ENCODE data around the gene PLSCR3. TPM values are rescaled to one million over a fixed set of nuclear protein-coding genes. Genes with fewer than 3 reads are reported as not detected.

The PLSCR3 gene
- total RNA-seq, 1 experiment from 2014 or later = 43.8 TPM

- TF ChIP-seq, protein P1, sequence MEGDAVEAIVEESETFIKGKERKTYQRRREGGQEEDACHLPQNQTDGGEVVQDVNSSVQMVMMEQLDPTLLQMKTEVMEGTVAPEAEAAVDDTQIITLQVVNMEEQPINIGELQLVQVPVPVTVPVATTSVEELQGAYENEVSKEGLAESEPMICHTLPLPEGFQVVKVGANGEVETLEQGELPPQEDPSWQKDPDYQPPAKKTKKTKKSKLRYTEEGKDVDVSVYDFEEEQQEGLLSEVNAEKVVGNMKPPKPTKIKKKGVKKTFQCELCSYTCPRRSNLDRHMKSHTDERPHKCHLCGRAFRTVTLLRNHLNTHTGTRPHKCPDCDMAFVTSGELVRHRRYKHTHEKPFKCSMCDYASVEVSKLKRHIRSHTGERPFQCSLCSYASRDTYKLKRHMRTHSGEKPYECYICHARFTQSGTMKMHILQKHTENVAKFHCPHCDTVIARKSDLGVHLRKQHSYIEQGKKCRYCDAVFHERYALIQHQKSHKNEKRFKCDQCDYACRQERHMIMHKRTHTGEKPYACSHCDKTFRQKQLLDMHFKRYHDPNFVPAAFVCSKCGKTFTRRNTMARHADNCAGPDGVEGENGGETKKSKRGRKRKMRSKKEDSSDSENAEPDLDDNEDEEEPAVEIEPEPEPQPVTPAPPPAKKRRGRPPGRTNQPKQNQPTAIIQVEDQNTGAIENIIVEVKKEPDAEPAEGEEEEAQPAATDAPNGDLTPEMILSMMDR (IDR thresholded peaks at IDR 0.05 in 2 of 3, conservative IDR thresholded peaks at IDR 0.05 in 1 of 3; ENCODE audit: borderline replicate concordance in 1 of 3, insufficient read depth in 1 of 3, low read depth in 2 of 3, low read length in 2 of 3) = no peak
- no peak overlapping the region for H3K9ac ChIP-seq (ENCODE audit: low read length)
- peaks cover 0 to 3% of the 10 kb centered on the region in 2 experiments; a peak in 1 of 4 replicates for H3K36me3 ChIP-seq (ENCODE audit: control insufficient read depth in 1 of 2, insufficient read depth in 2 of 2, low read length in 2 of 2)
- POLR2A ChIA-PET = interaction anchor here (1.7 kb wide), 1 partner anchor 15 kb away, joined by 8 read pairs; the partner anchor contains the start of gene TMEM256
- intact Hi-C loops (cut with micrococcal nuclease) = no loop called here
- H3K9me2 ChIP-seq (ENCODE audit: insufficient read depth) = no peaks in the 10 kb centered on the region
- no peaks in the 10 kb centered on the region for H4K20me1 ChIP-seq (ENCODE audit: insufficient read depth)
- no peaks in the 10 kb centered on the region for H3K79me2 ChIP-seq (ENCODE audit: insufficient read depth, low read length)
- DNase-seq (ENCODE audit: low read depth, low spot score) (no peak), ATAC-seq (no peak)
- H2AFZ ChIP-seq (ENCODE audit: low read depth, low read length, poor library complexity, severe bottlenecking) = no peak overlapping the region
- peaks cover 0 to under 1% of the 10 kb centered on the region in 2 experiments; a peak in 1 of 4 replicates for H3K4me1 ChIP-seq (ENCODE audit: control insufficient read depth in 1 of 2, insufficient read depth in 2 of 2, low read length in 2 of 2)
- H3K27me3 ChIP-seq (ENCODE audit: insufficient read depth, low read length) = no peaks in the 10 kb centered on the region
- CTCF ChIA-PET = no interaction called here
- no peaks in the 10 kb centered on the region for H3K9me3 ChIP-seq (ENCODE audit: control insufficient read depth in 1 of 2, insufficient read depth in 1 of 2, low read depth in 1 of 2, low read length in 2 of 2)
- H3K27ac ChIP-seq (ENCODE audit: low read depth, low read length) = no peak overlapping the region
- H3K4me3 ChIP-seq (replicated peaks in 1 of 2; ENCODE audit: low read depth in 1 of 2, low read length in 2 of 2) = no peak overlapping the region
- no TSS peak for BruUV-seq (replicated peaks)
- RAD21 ChIA-PET (ENCODE audit: low non-redundant PET in 1 of 2, low total read pairs in 2 of 2, uncharacterized antibody in 2 of 2, unreplicated experiment in 2 of 2) = no interaction called here
- no peak overlapping the region for H3K4me2 ChIP-seq (ENCODE audit: low read length)
These were observed 24.3 kb upstream of the PLSCR3 start for GRCh38 chr17:7418472-7419152.

DNA sequence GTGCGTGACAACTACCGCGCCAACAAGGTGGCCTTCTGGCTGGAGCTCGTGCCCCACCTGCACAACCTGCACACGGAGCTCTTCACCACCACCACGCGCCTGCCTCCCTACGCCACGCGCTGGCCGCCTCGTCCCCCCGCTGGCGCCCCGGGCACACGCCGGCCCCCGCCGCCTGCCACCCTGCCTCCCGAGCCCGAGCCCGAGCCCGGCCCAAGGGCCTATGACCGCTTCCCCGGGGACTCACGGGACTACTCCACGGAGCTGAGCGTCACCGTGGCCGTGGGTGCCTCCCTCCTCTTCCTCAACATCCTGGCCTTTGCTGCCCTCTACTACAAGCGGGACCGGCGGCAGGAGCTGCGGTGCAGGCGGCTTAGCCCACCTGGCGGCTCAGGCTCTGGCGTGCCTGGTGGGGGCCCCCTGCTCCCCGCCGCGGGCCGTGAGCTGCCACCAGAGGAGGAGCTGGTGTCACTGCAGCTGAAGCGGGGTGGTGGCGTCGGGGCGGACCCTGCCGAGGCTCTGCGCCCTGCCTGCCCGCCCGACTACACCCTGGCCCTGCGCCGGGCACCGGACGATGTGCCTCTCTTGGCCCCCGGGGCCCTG lies 22.8 kb upstream of the PLSCR3 start:
- Histone ChIP-seq H2AFZ (ENCODE audit: low read depth, low read length, poor library complexity, severe bottlenecking) (no peak overlapping the region), H3K9ac (ENCODE audit: low read length) (no peak overlapping the region), H3K4me2 (ENCODE audit: low read length) (no peak overlapping the region), H3K9me2 (ENCODE audit: insufficient read depth) (no peaks in the 10 kb centered on the region), H4K20me1 (ENCODE audit: insufficient read depth) (no peaks in the 10 kb centered on the region), H3K36me3 (ENCODE audit: control insufficient read depth in 1 of 2, insufficient read depth in 2 of 2, low read length in 2 of 2) (peaks cover 0 to 3% of the 10 kb centered on the region in 2 experiments; a peak in 1 of 4 replicates), H3K4me1 (ENCODE audit: control insufficient read depth in 1 of 2, insufficient read depth in 2 of 2, low read length in 2 of 2) (peaks cover 0 to 3% of the 10 kb centered on the region in 2 experiments; a peak in 1 of 4 replicates), H3K27me3 (ENCODE audit: insufficient read depth, low read length) (no peaks in the 10 kb centered on the region), H3K4me3 (replicated peaks in 1 of 2; ENCODE audit: low read depth in 1 of 2, low read length in 2 of 2) (no peak overlapping the region), H3K79me2 (ENCODE audit: insufficient read depth, low read length) (no peaks in the 10 kb centered on the region), H3K9me3 (ENCODE audit: control insufficient read depth in 1 of 2, insufficient read depth in 1 of 2, low read depth in 1 of 2, low read length in 2 of 2) (no peaks in the 10 kb centered on the region), H3K27ac (ENCODE audit: low read depth, low read length) (no peak overlapping the region)
- CTCF ChIA-PET = no interaction called here
- POLR2A ChIA-PET = interaction anchor here (0.6 kb wide), 1 partner anchor 13 kb away, joined by 6 read pairs; the partner anchor contains the start of gene TMEM256
- intact Hi-C loops (cut with micrococcal nuclease) = no loop called here
- no peak for DNase-seq (ENCODE audit: low read depth, low spot score)
- no peak for TF ChIP-seq CBX3 (IDR thresholded peaks at IDR 0.05; ENCODE audit: low read depth)
- no peak for TF ChIP-seq YY1 (IDR thresholded peaks at IDR 0.05; ENCODE audit: extremely low read depth, insufficient replicate concordance, low read depth, low read length)
- no peak for TF ChIP-seq SP1 (IDR thresholded peaks at IDR 0.05; ENCODE audit: low read depth)
- no TSS peak for BruUV-seq (replicated peaks)
- no peak for ATAC-seq
- RAD21 ChIA-PET (ENCODE audit: low non-redundant PET in 1 of 2, low total read pairs in 2 of 2, uncharacterized antibody in 2 of 2, unreplicated experiment in 2 of 2) = no interaction called here
